Measurements from ENCODE around the gene DNAH7. TPM values are rescaled to one million over a fixed set of nuclear protein-coding genes. Genes with fewer than 3 reads are reported as not detected.

The DNAH7 gene
- total and polyA plus RNA-seq, 2 experiments from 2014 or later = 0.35 to 1.1 TPM

DNA sequence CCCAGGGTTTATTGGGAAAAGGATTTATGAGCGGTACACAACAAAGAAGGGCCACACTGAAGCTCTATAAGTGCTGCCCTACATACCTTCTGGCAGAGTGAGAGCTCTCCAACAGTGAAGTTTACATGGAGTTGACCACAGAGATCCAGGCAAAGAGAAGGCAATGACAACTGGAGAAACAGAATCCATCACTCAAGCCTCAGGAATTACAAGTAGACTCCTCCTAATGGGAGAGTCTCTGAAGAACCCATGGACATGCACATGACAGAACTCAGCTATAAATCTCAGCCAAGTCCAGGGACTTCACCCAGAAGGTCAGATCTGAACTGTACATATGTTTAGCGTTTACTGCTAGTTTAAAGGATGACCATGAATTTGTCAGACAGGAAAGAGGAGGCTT lies 164.7 kb downstream of the DNAH7 start:
- H3K27ac ChIP-seq (ENCODE audit: low read depth) = no peak overlapping the region
- no peaks in the 10 kb centered on the region for H3F3A ChIP-seq (replicated peaks; ENCODE audit: low read depth)
- DNase-seq (ENCODE audit: low spot score) = no peak
- Mint-ChIP-seq H3K36me3 (ENCODE audit: low read depth) (no peaks in the 10 kb centered on the region), H3K4me3 (no peak overlapping the region), H3K4me1 (no peaks in the 10 kb centered on the region), H3K9me3 (no peaks in the 10 kb centered on the region), H3K27ac (no peak overlapping the region), H3K27me3 (ENCODE audit: insufficient read depth, low read depth, poor library complexity) (no peaks in the 10 kb centered on the region)
- H3K36me3 ChIP-seq (ENCODE audit: insufficient read depth) = no peaks in the 10 kb centered on the region
- H3K4me3 ChIP-seq = no peak overlapping the region
- no peaks in the 10 kb centered on the region for H3K79me2 ChIP-seq (replicated peaks; ENCODE audit: insufficient read depth)
- no peak for ATAC-seq
- TF ChIP-seq JUNB (IDR thresholded peaks at IDR 0.05; ENCODE audit: unreplicated experiment) (no peak), EZH2 (IDR thresholded peaks at IDR 0.05; ENCODE audit: low read depth, unreplicated experiment) (no peak), CREB1 (CRISPR knock-in tag; IDR thresholded peaks at IDR 0.05; ENCODE audit: low read depth) (no peak), NANOG (IDR thresholded peaks at IDR 0.05; ENCODE audit: borderline replicate concordance) (no peak), REST (IDR thresholded peaks at IDR 0.05; ENCODE audit: unreplicated experiment) (no peak), STAT1 (IDR thresholded peaks at IDR 0.05; ENCODE audit: unreplicated experiment) (no peak), ZNF114 (CRISPR knock-in tag; IDR thresholded peaks at IDR 0.05) (no peak), EZH2phosphoT487 (IDR thresholded peaks at IDR 0.05; ENCODE audit: unreplicated experiment) (no peak), ZNF331 (CRISPR knock-in tag; IDR thresholded peaks at IDR 0.05; ENCODE audit: low read depth) (no peak), POLR2AphosphoS5 (IDR thresholded peaks at IDR 0.05; ENCODE audit: low read depth) (no peak), ZNF462 (CRISPR knock-in tag; IDR thresholded peaks at IDR 0.05) (no peak)
- TF ChIP-seq, protein P1, sequence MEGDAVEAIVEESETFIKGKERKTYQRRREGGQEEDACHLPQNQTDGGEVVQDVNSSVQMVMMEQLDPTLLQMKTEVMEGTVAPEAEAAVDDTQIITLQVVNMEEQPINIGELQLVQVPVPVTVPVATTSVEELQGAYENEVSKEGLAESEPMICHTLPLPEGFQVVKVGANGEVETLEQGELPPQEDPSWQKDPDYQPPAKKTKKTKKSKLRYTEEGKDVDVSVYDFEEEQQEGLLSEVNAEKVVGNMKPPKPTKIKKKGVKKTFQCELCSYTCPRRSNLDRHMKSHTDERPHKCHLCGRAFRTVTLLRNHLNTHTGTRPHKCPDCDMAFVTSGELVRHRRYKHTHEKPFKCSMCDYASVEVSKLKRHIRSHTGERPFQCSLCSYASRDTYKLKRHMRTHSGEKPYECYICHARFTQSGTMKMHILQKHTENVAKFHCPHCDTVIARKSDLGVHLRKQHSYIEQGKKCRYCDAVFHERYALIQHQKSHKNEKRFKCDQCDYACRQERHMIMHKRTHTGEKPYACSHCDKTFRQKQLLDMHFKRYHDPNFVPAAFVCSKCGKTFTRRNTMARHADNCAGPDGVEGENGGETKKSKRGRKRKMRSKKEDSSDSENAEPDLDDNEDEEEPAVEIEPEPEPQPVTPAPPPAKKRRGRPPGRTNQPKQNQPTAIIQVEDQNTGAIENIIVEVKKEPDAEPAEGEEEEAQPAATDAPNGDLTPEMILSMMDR (conservative IDR thresholded peaks at IDR 0.05; ENCODE audit: low read depth in 2 of 2) = no peak
- TF ChIP-seq, protein P2, sequence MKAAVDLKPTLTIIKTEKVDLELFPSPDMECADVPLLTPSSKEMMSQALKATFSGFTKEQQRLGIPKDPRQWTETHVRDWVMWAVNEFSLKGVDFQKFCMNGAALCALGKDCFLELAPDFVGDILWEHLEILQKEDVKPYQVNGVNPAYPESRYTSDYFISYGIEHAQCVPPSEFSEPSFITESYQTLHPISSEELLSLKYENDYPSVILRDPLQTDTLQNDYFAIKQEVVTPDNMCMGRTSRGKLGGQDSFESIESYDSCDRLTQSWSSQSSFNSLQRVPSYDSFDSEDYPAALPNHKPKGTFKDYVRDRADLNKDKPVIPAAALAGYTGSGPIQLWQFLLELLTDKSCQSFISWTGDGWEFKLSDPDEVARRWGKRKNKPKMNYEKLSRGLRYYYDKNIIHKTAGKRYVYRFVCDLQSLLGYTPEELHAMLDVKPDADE (IDR thresholded peaks at IDR 0.05) = no peak
- no peak overlapping the region for H3K4me2 ChIP-seq
- no peak overlapping the region for H2AFZ ChIP-seq
- H4K20me1 ChIP-seq (replicated peaks; ENCODE audit: insufficient read depth) = no peaks in the 10 kb centered on the region
- no peaks in the 10 kb centered on the region for H3K4me1 ChIP-seq (ENCODE audit: insufficient read depth)
- no peaks in the 10 kb centered on the region for H3K9me2 ChIP-seq (ENCODE audit: insufficient read depth)
- H3K27me3 ChIP-seq (ENCODE audit: insufficient read depth) = no peaks in the 10 kb centered on the region
